Lower leg skin (tissue), 3 donors: Measurements from ENCODE around the gene SPATA3.

ENCODE experiments used
- CTCF ChIP-seq, 3 donors: fragments of 450-650 bp; IDR thresholded peaks; one replicate each; pipeline ENCODE4 v1.5.1; 2016; ENCODE audit warnings: antibody characterized with exemption in 3 of 3, mild to moderate bottlenecking in 3 of 3, moderate library complexity in 2 of 3
- POLR2A ChIP-seq, 2 donors: fragments of 450-650 bp; IDR thresholded peaks; one replicate each; pipeline ENCODE4 v1.6.1; 2016 to 2017; ENCODE audit warnings: antibody characterized with exemption in 2 of 2, mild to moderate bottlenecking in 1 of 2, moderate library complexity in 1 of 2

GRCh38 chr2:230998882-230999281, 3.0 kb downstream of the SPATA3 start:
- no peak for TF ChIP-seq CTCF (IDR thresholded peaks at IDR 0.05)
- TF ChIP-seq POLR2A (IDR thresholded peaks at IDR 0.05) = no peak
